ENCODE data around the gene EVI2A.
"Not testable (repeated sequence)": the region's sequence is repeated elsewhere in the genome, so short reads cannot be mapped to it uniquely, and the experiment has no call there.

The EVI2A gene

DNA sequence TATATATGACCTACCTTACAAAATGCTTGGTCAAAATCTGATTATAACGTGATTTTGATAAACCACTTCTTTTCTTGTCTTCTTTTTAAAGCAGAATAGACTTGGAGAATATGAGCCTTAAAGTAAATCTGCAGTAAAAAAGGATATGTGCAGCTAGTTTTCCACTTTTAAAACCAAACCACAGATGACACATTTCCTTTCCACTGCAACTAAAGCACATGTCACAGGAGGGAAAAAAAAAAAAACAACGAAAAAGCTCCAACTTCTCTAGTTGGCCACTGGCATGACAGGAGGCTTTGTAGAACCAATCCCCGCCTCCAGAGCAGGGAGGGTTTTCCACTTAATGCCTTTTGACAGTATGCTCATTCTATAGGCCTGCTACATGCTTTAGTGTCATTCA, at the start of gene EVI2A:
Gene EVI2A (minus strand): TSS at position 142 of the 400 bp plus-strand sequence. CDS start 2,609 bp downstream, outside the sequence.
- peak; percentile 76 for DNase-seq

- DNase-seq = no peak
Observed at GRCh38 chr17:31369266-31369665, 47.8 kb upstream of the EVI2A start.

- DNase-seq = no peak
Observed at GRCh38 chr17:31366088-31366487, 44.7 kb upstream of the EVI2A start.

DNA sequence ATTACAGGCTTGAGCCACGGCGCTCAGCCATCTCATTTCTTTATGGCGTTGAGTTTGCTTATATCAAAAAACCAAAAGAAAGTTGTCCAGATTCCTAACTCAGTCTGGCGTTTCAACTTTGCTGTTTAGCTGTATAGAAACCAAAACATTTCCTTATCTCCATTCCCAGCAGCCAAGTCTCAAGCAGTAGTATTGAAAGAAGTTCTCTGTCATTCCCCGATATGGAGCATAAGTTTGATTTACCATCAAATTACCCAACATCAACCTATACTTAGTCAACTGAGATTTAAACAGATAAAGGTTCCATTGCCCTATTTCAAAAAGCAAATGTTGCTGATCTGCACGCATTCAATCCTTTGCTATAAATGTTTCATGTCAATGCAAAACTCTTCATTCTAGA, 42.6 kb upstream of the EVI2A start:
- no peak for DNase-seq

GRCh38 chr17:31357839-31358394, 36.5 kb upstream of the EVI2A start:
- DNase-seq = no peak

GRCh38 chr17:31357091-31357490, 35.7 kb upstream of the EVI2A start:
- no peak for DNase-seq

DNA sequence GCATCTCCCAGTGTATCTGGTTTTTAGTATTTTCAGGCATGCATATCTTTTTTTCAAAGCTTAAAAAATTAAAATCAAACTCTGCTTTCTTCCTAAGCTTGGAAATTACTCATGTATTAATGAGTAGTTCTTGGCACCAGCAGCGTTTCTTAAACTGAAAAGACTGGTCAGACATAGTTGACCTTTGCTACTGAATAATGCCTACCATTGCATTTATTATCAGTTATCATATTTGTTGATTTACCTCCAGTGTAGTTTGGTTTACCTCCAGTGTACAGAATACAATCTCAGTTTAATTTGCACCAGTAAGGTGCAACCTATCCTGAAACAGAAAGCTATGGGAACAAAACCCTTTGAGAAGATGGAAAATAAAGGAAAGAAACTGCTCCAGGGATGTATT, 34.5 kb upstream of the EVI2A start:
- no peak for DNase-seq

DNA sequence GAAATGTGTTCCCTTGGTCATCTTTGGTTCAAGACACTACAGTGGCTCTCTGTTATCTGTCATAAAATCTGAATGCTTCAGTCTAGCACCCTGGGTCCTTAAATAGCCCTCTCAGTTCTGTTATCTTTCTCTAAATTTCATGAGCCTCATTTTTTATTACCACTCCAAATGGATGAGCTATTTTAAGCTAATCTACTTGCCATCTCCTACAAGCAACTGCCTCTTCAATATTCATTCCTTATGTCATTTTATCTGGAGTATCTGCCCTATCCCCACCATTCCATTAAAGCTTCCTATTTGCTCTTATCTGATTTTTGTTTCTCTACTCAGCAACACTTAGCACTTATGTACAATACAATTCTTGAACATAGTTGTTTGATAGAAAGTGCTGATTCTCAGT, 28.0 kb upstream of the EVI2A start:
- DNase-seq = no peak

GRCh38 chr17:31345191-31345747, 23.8 kb upstream of the EVI2A start:
- not testable (repeated sequence) for DNase-seq

DNA sequence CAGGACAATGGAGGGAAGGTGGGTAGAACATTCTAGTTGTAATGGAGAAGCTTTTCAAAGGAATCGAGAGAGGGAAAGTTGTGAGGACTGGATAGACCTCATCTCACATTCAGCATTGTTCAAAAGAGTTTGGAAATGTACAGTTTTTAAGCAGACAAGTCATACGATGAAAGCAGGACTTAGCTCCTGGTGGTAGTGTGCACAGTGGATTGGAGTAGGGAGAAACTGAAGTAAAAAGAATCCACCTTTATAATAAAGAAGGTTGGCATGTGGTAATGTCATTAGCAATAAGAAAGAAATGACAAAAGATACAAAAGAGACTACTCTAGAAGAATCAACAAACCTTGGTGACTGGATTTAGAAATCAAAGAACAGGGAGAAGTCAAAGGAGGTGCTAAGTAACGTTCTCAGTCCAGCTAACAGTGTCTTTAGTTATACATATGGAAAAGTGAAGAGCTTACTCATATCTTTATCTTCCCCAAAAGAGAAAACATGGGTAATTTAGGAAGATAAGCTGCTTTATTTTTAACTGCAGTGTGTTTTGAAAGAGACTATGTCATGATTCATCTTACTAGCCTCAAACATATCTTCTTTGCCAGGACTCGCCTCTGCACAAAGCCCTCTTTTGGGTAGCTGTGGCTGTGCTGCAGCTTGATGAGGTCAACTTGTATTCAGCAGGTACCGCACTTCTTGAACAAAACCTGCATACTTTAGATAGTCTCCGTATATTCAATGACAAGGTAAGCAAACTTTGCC, 18.7 kb upstream of the EVI2A start:
- DNase-seq = peak; percentile 84

- DNase-seq = peak; percentile 53
Observed at GRCh38 chr17:31329221-31329620, 7.8 kb upstream of the EVI2A start.

GRCh38 chr17:31328160-31328535, 6.7 kb upstream of the EVI2A start:
- no peak for DNase-seq

GRCh38 chr17:31327534-31328159, 6.2 kb upstream of the EVI2A start:
- DNase-seq = peak; percentile 82

DNA sequence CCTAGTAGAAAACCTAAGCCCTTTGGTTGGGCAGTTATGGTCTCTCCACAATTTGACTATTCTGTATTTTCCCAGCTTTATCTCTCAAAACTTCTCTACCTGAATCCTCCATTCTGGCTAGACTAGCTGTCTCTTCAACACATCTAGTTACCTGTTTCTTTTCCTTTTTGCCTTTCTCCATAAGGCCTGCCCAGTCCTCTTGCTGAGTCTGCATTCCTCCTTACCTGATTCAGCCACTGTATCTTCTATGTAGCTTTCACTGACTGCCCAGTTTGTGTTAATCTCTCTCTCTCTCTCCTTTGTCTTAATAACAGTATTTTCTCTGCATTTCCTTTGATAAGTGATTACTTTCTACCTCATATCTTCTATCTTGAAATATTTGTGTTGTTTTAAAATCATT, 2.1 kb upstream of the EVI2A start:
- DNase-seq = peak; percentile 25

- no peak for DNase-seq
Observed at GRCh38 chr17:31321966-31322365, 544 bp upstream of the EVI2A start.

GRCh38 chr17:31320791-31321190, 631 bp downstream of the EVI2A start:
- DNase-seq = no peak

GRCh38 chr17:31320241-31320640, 1.2 kb downstream of the EVI2A start:
- no peak for DNase-seq

GRCh38 chr17:31318851-31319661, 2.4 kb downstream of the EVI2A start:
- DNase-seq = no peak

DNA sequence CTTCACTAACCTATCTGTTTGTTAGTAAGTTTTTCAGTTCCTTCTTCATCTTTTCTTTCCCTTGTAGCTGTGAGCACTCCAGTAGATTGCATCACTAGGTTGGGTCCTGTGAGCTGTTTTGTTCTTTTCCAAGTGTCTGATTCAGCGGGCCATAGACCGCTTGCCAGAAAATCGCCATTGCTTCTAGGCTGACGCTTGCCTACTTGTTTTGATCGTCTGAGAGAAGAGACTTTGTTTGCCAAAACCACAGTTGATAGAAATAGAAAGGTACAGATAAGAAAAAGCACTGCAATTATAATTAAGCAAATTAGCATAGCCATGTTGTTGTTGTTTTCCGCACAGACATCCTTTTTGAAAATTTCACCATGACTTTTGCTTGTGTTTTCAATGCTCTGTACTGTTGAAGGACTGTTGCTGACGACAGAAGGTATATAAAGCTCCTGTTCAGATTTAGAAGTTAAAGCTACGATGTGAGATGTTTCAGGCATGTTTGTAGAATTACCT, 3.1 kb downstream of the EVI2A start:
- DNase-seq = peak; percentile 76

- DNase-seq = peak; percentile 5
Observed at GRCh38 chr17:31314782-31315100, 6.7 kb downstream of the EVI2A start.

DNA sequence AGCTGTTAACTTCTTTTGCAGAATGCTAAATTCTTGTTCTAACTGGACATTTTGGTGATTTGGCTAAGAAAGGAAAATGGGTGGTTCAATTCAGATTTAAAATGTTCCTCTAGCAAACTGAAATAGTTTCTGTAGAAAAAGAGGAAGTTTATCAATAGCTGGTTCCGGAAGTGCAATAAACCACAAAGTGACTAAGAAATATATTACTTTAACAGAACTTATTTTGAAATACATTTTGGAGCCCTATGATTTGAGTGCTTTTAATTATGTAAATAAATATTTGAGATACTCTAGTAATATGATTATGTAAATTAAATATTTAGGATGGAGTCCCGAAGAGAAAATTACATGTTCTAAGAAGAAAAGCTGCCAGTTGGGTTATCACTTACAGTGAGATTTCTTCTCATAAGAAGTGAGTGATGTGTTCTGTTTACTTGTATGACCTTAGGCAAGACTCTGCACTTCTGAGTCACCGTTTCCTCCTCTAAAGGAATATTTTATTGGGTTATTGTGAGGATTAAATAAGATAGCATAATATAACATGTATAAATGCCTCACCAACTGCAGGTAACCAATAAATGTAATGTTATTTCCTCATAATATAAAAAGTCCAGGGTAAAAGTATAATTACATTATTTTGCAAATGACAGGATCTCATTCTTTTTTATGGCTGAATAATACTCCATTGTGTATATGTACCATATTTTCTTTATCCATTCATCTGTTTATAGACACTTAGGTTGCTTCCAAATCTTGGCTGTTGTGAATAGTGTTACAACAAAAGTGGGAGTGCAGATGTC, 7.2 kb downstream of the EVI2A start, which contains the start of gene EVI2B:
Gene EVI2B (minus strand): TSS at position 73 of the 800 bp plus-strand sequence. CDS start 8,445 bp downstream, outside the sequence.
- peak; percentile 84 for DNase-seq

- DNase-seq = not testable (repeated sequence)
Observed at GRCh38 chr17:31312223-31312622, 9.2 kb downstream of the EVI2A start.

Measured in NCI-H226 (cell line).